Measurements from ENCODE around the gene CSF1. TPM values are rescaled to one million over a fixed set of nuclear protein-coding genes. Genes with fewer than 3 reads are reported as not detected.

Gene CSF1
- polyA plus RNA-seq, 1 of the 3 experiments (the other 2 are of a cell fraction) = 31.9 TPM

GRCh38 chr1:109929588-109930251, 19.1 kb downstream of the CSF1 start:
- Histone ChIP-seq H3K9me3 (no peaks in the 10 kb centered on the region), H3K36me3 (replicated peaks in 1 of 2; ENCODE audit: control insufficient read depth in 1 of 2, insufficient read depth in 2 of 2, low read length in 1 of 2) (peaks cover 7 to 25% of the 10 kb centered on the region in 2 experiments), H2AFZ (ENCODE audit: low read depth) (no peak overlapping the region), H3K4me2 (no peak overlapping the region), H3K4me1 (ENCODE audit: control insufficient read depth in 1 of 2, insufficient read depth in 2 of 2, low read depth in 1 of 2, low read length in 1 of 2) (peaks cover 0 to 37% of the 10 kb centered on the region in 2 experiments; a peak in 2 of 4 replicates), H3F3A (replicated peaks; ENCODE audit: insufficient read depth) (no peaks in the 10 kb centered on the region), H3K79me2 (ENCODE audit: insufficient read depth) (no peaks in the 10 kb centered on the region), H3K27ac (ENCODE audit: low read depth in 2 of 2, low read length in 1 of 2) (no peak overlapping the region; a peak in 1 of 4 replicates), H3K9ac (no peak overlapping the region), H3K4me3 (ENCODE audit: low read depth in 2 of 2, low read length in 1 of 2) (no peak overlapping the region), H4K20me1 (ENCODE audit: insufficient read depth) (no peaks in the 10 kb centered on the region), H3K9me2 (no peaks in the 10 kb centered on the region), H3K27me3 (ENCODE audit: insufficient read depth) (no peaks in the 10 kb centered on the region)
- ChIA-PET POLR2A (no interaction called here), CTCF (interaction anchor here (0.8 to 3.0 kb wide), 4 partner anchors 8 to 155 kb away, joined by 3 to 17 read pairs (median 4); partner anchors contain the start of gene AHCYL1)
- TF ChIP-seq GATA2 (CRISPR knock-in tag; IDR thresholded peaks at IDR 0.05) (no peak), YY1 (IDR thresholded peaks at IDR 0.05; ENCODE audit: low read depth) (no peak), SIN3A (IDR thresholded peaks at IDR 0.05; ENCODE audit: borderline replicate concordance, low read depth, low read length) (no peak), POLR2AphosphoS5 (IDR thresholded peaks at IDR 0.05; ENCODE audit: low read depth, low read length) (no peak)
- DNase-seq = no peak
- 94% methylated on average over 11 of the region's 11 CpGs for WGBS (ENCODE audit: low lambda C conversion rate)

- Histone ChIP-seq H3K9me2 (no peaks in the 10 kb centered on the region), H3K36me3 (replicated peaks in 1 of 2; ENCODE audit: control insufficient read depth in 1 of 2, insufficient read depth in 2 of 2, low read length in 1 of 2) (peaks cover 7 to 19% of the 10 kb centered on the region in 2 experiments), H3K4me3 (ENCODE audit: low read depth in 2 of 2, low read length in 1 of 2) (no peak overlapping the region), H3K9me3 (no peaks in the 10 kb centered on the region), H3K27me3 (ENCODE audit: insufficient read depth) (no peaks in the 10 kb centered on the region), H3K27ac (ENCODE audit: low read depth in 2 of 2, low read length in 1 of 2) (no peak overlapping the region; a peak in 2 of 4 replicates), H4K20me1 (ENCODE audit: insufficient read depth) (no peaks in the 10 kb centered on the region), H3K4me2 (no peak overlapping the region), H2AFZ (ENCODE audit: low read depth) (no peak overlapping the region), H3K9ac (no peak overlapping the region), H3K4me1 (ENCODE audit: control insufficient read depth in 1 of 2, insufficient read depth in 2 of 2, low read depth in 1 of 2, low read length in 1 of 2) (peaks cover 0 to 37% of the 10 kb centered on the region in 2 experiments; a peak in 2 of 4 replicates), H3K79me2 (ENCODE audit: insufficient read depth) (no peaks in the 10 kb centered on the region), H3F3A (replicated peaks; ENCODE audit: insufficient read depth) (no peaks in the 10 kb centered on the region)
- WGBS (ENCODE audit: low lambda C conversion rate) = 98% methylated on average over 4 of the region's 9 CpGs
- ChIA-PET CTCF (interaction anchor here (0.8 to 3.0 kb wide), 5 partner anchors 8 to 156 kb away, joined by 3 to 17 read pairs (median 3); partner anchors contain the start of gene AHCYL1), POLR2A (no interaction called here)
- no peak for DNase-seq
- peak; percentile 10; the same call in 1 of the 2 replicates for TF ChIP-seq CTCF (IDR thresholded peaks at IDR 0.05)
- TF ChIP-seq JUND (IDR thresholded peaks at IDR 0.05) = no peak
Measured at GRCh38 chr1:109930252-109930993, 19.8 kb downstream of the CSF1 start.

Measured in SK-N-SH (cell line).